ENCODE measurements around the gene PTPRG.

PTPRG gene

GRCh38 chr3:62154457-62155148 is 593.2 kb downstream of the PTPRG start:
- DNase-seq (ENCODE audit: low spot score), result no peak

- DNase-seq (ENCODE audit: low spot score), result no peak
These were observed 597.8 kb downstream of the PTPRG start for GRCh38 chr3:62159056-62159708.

- peak; percentile 33 for DNase-seq (ENCODE audit: low spot score)
These were observed 598.3 kb downstream of the PTPRG start for GRCh38 chr3:62159709-62160092.

- DNase-seq (ENCODE audit: low spot score), result no peak
These were observed 600.0 kb downstream of the PTPRG start for GRCh38 chr3:62161371-62161770.

GRCh38 chr3:62164196-62164595 is 602.8 kb downstream of the PTPRG start:
- no peak for DNase-seq (ENCODE audit: low spot score)

GRCh38 chr3:62164746-62165145 is 603.4 kb downstream of the PTPRG start:
- DNase-seq (ENCODE audit: low spot score), result no peak

- DNase-seq (ENCODE audit: low spot score), result no peak
These were observed 606.3 kb downstream of the PTPRG start for GRCh38 chr3:62167566-62168262.

- DNase-seq (ENCODE audit: low spot score), result no peak
These were observed 607.0 kb downstream of the PTPRG start for GRCh38 chr3:62168356-62168755.

GRCh38 chr3:62169906-62170660 is 608.7 kb downstream of the PTPRG start:
- no peak for DNase-seq (ENCODE audit: low spot score)

GRCh38 chr3:62171789-62172188 is 610.4 kb downstream of the PTPRG start:
- no peak for DNase-seq (ENCODE audit: low spot score)

- DNase-seq (ENCODE audit: low spot score), result no peak
These were observed 610.8 kb downstream of the PTPRG start for GRCh38 chr3:62172199-62172598.

- DNase-seq (ENCODE audit: low spot score), result no peak
These were observed 612.7 kb downstream of the PTPRG start for GRCh38 chr3:62173939-62174515.

- DNase-seq (ENCODE audit: low spot score), result no peak
These were observed 613.8 kb downstream of the PTPRG start for GRCh38 chr3:62175161-62175560.

- DNase-seq (ENCODE audit: low spot score), result no peak
These were observed 616.7 kb downstream of the PTPRG start for GRCh38 chr3:62178032-62178431.

- DNase-seq (ENCODE audit: low spot score), result no peak
These were observed 617.6 kb downstream of the PTPRG start for GRCh38 chr3:62178739-62179600.

- DNase-seq (ENCODE audit: low spot score), result no peak
These were observed 619.1 kb downstream of the PTPRG start for GRCh38 chr3:62180514-62180913.

GRCh38 chr3:62183087-62183486 is 621.7 kb downstream of the PTPRG start:
- no peak for DNase-seq (ENCODE audit: low spot score)

GRCh38 chr3:62183969-62184368 is 622.6 kb downstream of the PTPRG start:
- DNase-seq (ENCODE audit: low spot score), result no peak

GRCh38 chr3:62184559-62184958 is 623.2 kb downstream of the PTPRG start:
- no peak for DNase-seq (ENCODE audit: low spot score)

GRCh38 chr3:62187022-62187431 is 625.7 kb downstream of the PTPRG start:
- DNase-seq (ENCODE audit: low spot score), result no peak

Measured in pons (tissue), 1 donor.